Suppressor macrophage treated with lipopolysaccharide for 4 hours (primary cell): ENCODE results near the gene CNKSR3.
A peak's percentile ranks its signal among the peaks of the same experiment; 100 is the strongest.

ENCODE experiments used
- DNase-seq: peaks from one replicate; pipeline ENCODE4 v3.0.0-alpha.2; 2020

The CNKSR3 gene

GRCh38 chr6:154448448-154449096 lies 61.9 kb downstream of the CNKSR3 start:
- no peak for DNase-seq

- DNase-seq, result no peak
Measured at GRCh38 chr6:154447954-154448353, 62.5 kb downstream of the CNKSR3 start.

GRCh38 chr6:154446984-154447383 lies 63.5 kb downstream of the CNKSR3 start:
- no peak for DNase-seq

DNA sequence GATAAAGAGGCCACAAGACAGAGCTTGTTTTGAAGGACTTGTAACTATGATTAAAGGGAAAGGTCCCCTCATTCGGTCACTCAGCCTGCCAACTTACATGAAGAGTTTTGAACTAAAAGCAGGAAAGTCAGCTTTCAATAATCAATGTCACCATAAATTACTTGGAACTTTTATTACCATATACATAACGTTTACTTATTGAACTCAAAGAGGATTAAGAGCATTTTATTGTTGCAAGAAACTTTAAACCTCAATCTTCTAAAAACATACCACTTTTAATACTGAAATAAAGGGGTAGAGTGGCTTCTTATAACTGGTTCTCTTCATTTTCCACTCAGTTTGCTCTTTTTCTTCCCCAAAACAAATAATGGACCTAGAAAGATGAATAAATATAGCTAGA lies 65.1 kb downstream of the CNKSR3 start:
- no peak for DNase-seq

DNA sequence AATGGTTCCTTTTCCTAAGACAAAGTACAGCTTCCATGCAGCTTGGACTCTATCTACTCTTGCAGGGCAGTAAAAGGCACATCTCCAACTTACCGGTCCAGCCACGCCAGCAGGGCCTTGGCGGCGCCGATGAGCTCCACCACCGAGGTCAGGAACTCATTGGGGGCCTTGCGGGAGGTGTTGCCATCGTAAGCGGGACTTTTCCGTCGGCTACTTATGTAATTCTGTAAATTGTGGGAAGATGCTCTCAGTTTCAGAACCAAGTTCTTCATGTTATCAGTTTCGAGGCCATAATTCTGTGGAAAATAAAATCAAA lies 68.5 kb downstream of the CNKSR3 start:
- DNase-seq, result no peak

DNA sequence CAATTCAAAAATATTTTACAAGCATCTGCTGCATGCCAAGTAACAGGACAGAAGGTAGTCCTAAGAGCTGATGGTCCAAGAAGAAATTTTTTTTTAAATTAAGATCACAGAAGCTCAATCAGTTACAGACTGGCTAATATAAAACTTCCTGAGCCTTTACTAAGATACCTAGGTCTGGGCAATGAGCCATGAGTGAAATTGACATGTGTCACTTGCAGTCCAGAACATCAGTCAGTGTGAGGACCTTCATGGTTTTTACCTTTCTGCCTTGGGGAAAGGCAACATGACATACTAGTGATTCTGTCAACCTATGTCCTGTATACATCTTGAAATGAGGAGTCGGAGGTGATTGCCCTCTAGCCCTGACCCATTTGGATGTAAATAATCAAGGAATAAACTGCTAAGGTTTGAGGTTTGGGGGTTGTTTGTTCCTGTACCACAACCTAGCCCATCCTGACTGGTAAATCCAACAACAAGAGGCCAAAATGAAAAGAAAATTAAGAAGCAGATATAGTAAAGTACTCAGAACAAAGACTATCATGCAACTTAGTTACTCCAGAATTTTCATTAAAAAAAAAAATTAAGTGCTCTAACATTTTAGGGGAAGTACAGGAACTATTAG lies 70.0 kb downstream of the CNKSR3 start:
- DNase-seq, result no peak

DNA sequence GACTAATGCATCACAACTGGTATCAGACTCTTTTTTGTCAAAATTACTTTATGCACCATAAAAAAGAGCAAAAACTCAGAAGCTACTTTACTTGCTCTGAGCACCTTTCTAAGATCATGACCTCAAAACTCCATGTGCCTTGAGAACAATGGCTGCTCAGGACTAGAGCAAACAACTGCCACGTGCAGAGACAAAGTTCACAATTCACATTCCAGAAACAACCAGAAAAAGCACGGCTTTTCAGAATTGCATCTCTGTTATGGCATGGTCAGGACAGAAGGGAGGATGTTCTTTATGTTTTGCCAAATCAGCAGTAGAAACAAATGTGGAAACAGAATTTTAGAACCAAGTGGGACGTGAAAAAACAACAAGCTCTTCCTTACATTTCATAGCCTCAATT lies 70.5 kb downstream of the CNKSR3 start:
- DNase-seq, result no peak

GRCh38 chr6:154438882-154439415 lies 71.5 kb downstream of the CNKSR3 start:
- no peak for DNase-seq

GRCh38 chr6:154435400-154435945 lies 75.0 kb downstream of the CNKSR3 start:
- DNase-seq, result no peak

DNA sequence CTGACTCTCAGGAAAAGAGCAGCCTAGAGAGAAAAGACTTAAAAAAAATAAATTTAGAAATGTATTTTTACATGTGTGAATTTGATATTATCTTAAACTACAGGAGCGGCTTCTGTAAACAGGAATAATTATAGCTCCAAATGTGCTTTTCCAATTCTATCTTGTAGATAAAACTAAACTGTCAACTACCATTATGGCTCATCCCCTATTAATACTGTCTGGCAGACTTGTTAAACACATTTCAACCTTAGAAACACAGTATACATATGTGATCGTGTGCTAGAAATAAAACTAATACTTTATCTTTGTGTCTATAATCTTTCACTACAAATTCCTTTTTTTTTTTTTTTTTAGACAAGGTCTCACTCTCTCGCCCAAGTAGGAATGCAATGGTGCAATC lies 75.8 kb downstream of the CNKSR3 start:
- DNase-seq, result no peak

DNA sequence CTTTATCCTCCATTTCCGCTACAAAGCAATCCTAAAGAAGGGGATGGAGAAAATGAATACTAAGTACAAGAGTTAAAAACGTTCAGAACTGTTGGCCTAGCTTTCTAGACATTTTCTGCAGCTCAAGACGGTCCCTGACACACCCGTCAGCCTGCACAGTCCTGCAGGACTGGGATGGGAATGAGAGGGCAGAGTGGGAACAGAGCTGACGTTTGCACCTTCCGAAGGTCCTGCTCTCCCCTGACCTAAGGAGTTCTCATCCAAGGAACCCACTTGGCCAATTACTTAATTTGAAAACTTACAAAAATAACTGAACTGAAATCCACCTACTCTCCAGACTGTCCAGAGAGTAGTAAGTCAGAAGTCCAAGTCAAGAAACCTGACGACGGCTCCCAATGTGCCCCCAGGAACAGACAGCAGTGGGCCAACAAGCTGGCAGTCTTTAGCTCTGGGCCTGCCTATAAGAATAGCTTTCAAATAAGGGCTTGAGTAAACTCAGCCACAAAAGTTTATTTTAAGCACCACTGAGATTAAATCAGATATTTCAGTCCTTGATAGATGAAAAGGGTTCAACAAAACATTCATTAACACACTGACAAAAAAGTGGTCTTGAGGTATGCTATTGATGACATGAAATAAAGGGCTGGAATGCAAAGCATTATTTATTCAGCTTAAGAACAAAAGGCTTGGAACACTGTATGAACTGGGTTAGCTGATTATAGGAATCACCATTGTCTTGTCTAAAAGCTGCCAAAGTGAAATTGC lies 76.8 kb downstream of the CNKSR3 start:
- DNase-seq, result no peak

GRCh38 chr6:154432533-154433476 lies 77.7 kb downstream of the CNKSR3 start:
- DNase-seq, result peak; percentile 77

DNA sequence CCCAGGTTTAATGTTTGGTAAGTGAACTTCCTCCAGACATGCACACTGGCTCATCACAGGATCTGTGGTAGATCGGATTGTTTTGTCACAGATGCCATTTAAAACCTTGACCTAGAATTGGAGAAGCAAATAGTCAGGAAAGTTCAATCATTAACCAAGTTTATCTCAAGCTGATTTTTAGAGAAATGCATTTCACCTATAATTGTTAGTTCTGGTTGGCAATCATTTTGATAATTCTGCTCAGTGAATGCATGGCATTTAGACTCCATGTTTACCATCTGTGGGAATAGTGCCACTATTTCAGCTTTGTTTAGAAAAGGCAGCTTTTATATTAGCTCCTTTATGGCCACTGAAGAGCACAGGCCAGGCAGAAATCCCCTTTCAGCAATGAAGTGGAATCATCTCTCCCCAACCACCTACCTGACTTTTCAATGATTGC lies 80.0 kb downstream of the CNKSR3 start:
- no peak for DNase-seq

DNA sequence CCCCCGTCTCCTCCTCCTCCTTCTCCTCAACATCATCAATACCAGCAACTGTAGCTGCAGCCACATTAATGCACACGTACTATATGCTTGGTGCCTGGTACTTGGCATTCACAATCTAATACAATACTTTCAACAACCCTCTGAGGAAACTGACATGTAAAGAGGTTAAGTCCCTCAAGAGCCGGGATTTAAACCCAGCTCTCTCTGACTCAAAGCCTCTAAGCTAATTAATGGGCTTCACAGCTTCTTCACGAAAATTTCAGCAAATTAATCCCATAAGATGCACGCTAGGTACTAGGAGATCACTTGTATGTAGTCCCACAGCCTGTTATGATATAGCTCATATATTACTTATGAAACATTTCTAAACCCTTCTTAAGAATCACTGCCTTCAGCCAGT lies 80.8 kb downstream of the CNKSR3 start:
- no peak for DNase-seq

- DNase-seq, result no peak
Measured at GRCh38 chr6:154428897-154429296, 81.6 kb downstream of the CNKSR3 start.

- DNase-seq, result no peak
Measured at GRCh38 chr6:154427446-154427845, 83.0 kb downstream of the CNKSR3 start.

DNA sequence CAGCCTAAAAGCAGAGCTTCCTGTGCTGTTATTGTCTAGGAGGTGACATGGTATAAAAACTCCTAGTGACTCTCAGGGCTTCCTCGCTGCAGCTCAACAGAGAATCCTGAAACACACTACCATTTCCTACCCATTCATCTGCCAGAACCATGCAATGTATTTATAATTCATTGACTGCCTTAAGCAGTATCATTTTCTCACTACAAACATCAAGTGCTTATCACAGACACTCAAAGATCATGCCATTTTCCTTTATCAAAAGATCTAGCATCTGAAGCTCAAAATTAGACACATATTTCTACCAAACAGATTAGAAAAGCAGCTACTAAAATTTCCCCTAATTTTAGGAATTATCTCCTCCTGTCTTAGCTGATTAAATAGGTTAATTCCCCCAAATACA lies 83.5 kb downstream of the CNKSR3 start:
- DNase-seq, result no peak

GRCh38 chr6:154425034-154425433 lies 85.5 kb downstream of the CNKSR3 start:
- DNase-seq, result no peak

- peak; percentile 38 for DNase-seq
Measured at GRCh38 chr6:154414021-154414813, 96.3 kb downstream of the CNKSR3 start.

- no peak for DNase-seq
Measured at GRCh38 chr6:154412106-154412820, 98.2 kb downstream of the CNKSR3 start.

DNA sequence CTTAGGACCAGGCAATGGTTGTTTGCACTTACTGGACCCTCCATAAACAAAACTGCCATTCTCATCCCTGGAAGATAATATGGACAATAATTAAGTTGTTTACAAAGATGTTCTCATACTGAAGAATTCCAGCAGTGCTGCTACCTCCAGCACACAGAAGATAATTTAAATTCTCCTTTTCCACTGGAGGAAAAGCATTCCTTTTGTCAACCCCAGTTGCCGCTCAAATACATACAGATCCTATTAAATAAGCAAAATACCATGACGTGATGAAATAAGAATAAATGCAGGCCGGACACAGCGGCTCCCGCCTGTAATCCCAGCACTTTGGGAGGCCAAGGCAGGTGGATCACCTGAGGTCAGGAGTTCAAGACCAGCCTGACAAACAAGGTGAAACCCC lies 99.4 kb downstream of the CNKSR3 start:
- no peak for DNase-seq
